GM10847 (cell line): ENCODE results near the gene TRAPPC2L.

Experiments
- POLR2A ChIP-seq: IDR thresholded peaks from 2 replicates; pipeline ENCODE4 v1.6.1; 2011; ENCODE audit not compliant: insufficient read length; ENCODE audit errors: extremely low read depth

Gene TRAPPC2L

DNA sequence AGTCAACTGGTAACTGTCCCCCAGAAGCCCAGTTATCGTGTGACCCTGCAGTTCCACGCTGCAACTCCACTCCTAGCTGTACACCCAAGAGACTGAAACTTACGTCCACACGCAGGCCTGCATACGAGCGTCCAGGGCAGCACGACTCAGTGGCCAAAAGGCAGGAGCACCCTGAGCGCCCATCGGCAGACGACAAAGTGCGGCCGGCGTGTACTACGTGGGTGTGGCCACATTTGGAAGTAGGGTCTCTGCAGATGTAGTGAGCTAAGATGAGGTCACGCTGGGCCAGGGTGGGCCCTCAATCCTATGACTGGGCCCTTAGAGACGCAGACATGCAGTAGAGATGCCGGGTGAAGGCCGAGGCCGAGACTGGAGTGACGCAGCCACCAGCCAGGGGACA lies 13.7 kb upstream of the TRAPPC2L start:
- TF ChIP-seq POLR2A, result no peak

DNA sequence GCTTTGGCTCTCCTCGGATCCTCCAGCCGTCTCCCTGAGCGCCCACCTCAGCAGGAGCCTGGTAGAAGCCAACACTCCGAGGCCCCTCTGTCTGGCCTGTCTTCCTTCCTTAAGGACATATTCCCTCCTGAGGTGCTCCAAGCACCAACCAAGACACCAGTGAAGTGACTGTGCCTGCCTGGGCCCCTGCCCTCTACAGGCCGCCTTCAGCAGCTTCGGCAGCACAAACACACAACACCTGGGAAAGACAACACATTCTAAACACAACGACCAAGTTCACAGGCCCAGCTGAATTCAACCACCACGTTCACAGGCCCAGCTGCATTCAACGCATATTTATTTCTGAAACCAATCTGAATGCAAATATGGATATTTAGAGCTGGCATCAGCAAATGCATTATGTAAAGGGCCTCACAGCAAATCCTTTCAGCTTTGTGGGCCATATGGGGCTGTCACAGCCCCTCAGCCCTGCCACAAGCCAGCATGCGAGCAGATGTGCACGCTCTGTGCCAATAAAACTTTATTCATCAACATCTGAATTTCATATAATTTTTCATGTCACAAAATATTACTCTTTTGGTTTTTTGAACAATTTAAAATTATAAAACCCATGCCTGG lies 12.4 kb upstream of the TRAPPC2L start:
- no peak for TF ChIP-seq POLR2A

DNA sequence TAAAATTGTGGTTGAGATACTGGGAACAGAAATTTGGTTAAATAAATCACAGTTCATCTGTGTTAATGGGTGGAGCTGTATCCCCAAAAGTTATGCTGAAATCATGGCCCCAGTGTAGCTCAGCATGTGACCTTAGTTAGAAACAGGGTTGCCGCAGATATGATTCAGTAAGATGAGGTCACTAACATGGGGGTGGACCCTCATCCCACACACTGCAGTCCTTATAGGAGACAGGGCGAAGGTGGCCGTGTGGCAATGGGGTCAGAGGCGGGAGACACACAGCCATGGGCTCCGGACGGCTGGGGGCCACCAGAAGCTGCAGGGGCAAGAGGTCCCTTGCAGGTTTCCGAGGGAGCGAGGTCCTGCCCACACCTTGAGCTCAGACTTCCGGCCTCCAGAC lies 10.8 kb upstream of the TRAPPC2L start:
- no peak for TF ChIP-seq POLR2A

DNA sequence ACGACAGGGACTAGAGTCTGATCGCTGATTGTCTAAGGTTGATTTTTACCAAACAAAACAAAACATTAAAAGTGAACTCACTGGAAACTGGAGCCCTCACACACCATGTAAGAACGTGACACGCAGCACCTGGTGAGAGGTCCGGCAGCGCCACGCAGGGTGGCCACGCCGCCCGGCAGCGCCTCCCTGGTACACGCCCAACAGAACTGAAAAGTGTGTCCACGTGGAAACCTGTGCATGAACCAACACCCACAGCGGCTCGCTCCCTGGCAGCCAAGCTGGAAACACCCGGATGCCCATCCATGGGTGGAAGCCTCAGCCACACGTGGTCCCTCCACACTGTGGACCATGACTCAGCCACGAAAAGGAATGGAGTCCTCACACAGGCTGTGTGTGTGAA lies 9.3 kb upstream of the TRAPPC2L start:
- no peak for TF ChIP-seq POLR2A

DNA sequence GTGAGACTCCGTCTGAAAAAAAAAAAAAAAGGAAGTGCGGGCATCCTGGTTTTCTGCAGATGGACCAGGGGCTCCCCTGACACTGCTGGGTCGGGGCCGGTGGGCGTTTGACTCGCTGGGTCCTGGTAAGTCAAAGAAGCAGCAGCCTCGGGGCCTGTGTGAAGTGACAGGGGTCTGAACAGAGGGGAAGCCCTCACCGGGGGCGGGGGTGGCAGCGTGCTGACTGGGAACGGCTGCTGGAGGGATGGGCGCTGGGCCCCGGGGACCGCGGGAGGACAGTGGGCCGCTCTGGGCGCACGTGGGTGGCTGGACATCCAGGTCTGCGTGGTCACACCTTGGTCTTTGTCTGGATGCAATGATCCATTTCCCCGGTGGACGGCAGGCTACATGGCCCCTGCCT lies 8.4 kb upstream of the TRAPPC2L start:
- no peak for TF ChIP-seq POLR2A

DNA sequence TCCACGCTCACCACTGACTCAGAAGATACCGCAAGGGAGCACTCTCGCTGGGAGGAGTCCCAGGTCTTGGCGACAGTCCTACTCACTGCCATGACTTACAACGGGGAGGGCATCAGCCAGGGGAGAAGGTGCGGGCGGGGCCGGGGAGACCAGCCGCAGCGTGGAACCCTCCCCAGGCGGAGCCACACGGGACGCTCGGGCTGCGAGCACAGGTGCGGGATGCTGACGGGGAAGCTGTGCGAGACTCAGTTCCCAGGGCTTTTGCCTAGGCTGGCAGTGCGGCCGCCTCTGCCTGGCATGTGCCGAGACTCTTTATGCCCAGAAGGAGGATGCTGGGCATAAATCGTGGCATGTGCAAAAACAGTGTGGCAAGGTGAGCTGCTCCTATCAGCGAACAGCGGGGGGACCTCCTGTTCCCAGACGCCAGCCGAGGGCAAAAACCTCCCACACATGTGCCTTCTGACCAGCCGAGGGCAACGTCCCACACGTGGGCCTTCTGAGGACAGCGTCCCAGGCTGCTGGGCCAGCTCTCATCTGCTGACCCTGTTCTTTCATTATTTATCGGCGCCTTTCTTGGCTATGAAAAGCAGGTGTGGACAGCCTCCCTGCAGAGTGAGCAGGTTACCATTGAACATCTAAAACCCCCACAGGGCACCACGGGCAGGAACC lies 6.3 kb upstream of the TRAPPC2L start:
- no peak for TF ChIP-seq POLR2A

DNA sequence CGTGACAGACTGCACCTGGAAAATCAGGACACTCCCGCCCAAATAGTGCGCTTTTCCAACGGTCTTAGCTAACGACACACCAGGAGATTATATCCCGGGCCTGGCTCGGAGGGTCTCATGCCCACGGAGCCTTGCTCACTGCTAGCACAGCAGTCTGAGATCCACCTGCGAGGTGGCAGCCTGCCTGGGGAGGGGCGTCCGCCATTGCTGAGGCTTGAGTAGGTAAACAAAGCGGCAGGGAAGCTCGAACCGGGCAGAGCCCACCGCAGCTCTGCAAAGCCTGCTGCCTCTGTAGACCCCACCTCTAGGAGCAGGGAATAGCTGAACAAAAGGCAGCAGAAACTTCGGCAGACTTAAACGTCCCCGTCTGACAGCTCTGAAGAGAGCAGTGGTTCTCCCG lies 5.3 kb upstream of the TRAPPC2L start:
- no peak for TF ChIP-seq POLR2A

DNA sequence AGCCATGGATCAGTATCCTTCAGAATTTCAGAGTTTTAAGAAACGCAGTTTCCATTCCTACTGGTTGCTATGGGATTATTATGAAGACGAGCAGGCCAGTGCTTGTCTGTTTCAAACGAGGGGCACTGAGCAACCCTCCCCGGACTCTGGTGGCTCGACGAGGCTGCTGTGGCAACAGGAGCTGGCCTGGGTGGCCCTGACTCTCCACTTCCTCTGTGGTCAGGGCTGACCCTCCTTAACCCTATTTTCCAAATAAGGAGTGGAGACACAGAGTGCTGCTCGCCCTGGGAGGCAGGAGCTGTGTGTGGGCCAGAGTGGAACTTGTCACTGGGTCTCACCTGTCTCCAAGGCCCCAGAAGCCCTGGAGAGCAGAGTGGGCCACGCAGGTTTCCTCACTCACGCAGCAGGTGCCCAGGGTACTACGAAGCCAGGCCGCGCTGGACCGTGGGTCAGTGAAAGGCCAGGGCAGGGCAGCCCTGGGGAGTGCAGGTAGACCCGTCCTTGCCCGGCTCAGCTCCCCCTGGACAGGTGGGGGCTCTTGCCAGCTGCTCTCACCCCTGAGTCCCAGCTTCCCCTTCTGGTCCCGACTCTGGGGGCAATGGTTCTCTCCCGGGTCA lies 3.5 kb upstream of the TRAPPC2L start:
- TF ChIP-seq POLR2A, result no peak

DNA sequence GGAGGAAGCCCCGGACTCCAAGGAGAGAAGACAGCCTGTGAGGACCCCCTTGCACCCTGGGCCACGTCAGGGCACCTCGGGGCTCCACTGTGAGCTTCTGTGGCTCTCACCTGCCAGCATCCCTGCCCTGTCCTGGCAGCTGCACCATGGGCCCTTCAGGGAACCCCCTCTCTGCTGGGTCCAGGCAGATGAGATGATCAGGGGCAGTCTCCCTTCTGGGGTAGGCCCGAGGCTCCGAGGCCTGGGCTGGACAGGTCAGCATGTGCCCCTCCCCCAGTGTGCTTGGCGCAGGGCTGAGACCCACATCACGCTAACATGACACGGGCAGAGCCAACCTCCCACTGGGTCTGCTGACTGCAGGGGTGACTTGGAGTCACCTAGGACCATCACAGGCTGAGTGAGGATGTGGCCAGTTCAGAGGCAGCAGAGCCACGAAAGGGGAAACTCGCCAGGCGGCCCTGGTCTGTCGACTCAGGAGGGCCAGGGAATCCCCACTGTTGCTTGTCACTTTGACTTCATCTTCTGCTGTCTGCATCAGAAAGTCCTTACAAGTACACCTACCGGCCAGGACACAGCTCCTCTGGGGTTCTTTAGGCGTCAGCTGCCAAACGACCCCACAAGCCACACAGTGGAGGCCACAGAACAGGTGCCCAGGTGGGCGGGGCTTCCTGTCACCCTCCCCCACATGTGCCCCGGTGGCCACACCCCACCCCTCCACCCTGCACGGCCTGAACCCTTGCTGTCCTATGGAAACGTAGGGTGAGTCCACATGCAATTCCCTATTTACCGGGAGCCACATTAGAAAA lies 2.4 kb upstream of the TRAPPC2L start:
- TF ChIP-seq POLR2A, result no peak

DNA sequence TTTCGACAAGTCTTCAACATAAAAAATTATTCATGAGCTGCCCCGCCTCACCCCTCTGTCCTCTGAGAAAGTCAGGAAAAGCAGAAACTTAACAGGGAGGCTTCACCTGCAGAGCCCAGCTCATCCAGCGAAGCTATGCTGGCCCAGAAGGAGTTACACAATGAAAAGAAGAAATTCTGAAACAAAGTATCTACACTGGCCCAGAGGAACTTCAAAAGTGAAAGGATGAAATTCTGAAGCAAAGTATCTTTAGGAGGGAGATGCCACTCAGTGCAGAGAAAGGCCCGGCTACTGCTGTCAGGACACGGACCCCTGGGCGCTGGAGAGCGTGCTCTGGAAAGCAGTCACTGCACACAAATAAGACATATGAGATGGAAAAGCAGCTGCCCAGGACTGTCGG lies 1.8 kb upstream of the TRAPPC2L start:
- TF ChIP-seq POLR2A, result no peak

DNA sequence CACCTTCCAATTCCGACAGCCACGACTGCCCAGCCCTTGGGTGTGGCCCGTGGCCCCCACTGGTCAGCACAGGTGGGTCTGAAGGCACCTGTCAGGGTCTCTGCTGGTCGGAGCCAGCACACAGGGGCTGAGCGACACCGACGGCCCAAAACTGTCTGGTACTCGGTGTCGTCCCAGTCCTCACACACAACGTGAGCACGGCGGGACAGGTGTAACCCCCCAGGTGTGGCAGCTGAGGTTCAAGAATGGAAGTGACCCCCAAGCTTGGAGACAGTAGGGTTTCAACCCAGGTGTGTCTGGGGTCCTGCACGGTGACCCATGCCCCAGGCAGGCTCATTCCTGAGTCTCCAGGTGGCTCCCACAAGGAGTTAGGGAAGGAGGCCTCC lies 1.2 kb upstream of the TRAPPC2L start:
- no peak for TF ChIP-seq POLR2A

DNA sequence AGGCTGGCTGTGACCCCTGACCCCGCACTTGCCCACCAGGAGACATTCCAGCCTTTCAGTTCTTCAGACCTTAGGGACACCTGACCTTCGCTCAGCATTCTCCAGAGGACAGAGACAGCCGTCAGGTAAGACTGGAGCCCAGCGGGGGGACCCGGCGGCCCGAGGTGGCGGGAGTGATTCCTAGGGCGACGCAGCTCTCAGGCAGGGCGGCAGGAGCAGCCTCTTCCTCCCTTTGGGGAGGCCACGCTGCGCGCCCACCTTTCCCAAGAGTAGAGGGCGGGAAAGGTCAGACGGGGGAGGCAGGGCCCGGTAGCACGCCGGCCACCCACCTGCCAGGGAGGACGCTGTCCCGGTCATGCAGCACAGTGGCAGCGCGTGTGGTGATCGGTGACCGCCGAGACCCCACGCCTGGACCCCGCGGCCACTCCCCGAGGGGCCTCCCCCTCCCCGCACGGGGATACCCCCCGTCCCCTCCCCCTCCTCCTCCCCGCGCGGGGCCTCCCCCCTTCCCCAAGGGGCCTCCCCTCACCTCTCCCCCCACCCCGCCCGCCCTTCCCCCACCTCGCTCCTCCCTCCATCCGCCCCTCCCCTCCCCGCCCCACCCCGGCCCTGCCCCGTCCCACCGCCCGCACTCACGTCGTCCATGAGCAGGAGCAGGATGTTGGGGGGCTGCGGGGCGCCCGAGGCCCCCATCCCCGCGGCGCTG lies 652 bp upstream of the TRAPPC2L start:
- no peak for TF ChIP-seq POLR2A

DNA sequence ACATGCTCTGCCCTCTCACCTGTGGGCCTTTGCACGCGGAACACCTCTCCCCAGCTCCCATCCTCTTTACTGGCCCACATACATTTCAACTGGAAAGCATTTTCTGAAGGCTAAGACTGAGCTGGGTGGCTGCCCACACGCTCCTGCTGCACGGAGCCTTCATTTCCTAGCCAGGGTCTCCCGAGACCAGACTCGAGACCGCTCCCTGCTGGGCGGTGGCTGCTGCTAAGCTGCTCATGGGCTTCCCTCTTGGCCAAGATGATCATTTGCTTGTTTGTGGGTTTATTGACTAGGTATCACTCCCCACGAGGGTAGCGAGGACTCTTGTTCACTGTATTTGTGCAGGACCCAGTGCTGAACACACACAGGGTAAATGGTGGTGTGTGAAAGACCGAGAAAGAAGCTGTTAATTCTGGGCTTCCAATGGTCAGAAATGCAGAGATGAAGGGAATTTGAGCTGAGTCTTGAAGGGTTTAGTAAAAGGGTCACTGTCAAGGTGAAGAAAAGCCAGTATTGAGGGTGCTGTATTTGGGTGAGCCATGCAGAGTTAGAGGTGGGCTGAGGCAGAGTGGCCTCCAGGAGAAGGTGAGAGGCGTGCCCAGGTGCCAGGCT lies 907 bp downstream of the TRAPPC2L start:
- TF ChIP-seq POLR2A, result no peak

DNA sequence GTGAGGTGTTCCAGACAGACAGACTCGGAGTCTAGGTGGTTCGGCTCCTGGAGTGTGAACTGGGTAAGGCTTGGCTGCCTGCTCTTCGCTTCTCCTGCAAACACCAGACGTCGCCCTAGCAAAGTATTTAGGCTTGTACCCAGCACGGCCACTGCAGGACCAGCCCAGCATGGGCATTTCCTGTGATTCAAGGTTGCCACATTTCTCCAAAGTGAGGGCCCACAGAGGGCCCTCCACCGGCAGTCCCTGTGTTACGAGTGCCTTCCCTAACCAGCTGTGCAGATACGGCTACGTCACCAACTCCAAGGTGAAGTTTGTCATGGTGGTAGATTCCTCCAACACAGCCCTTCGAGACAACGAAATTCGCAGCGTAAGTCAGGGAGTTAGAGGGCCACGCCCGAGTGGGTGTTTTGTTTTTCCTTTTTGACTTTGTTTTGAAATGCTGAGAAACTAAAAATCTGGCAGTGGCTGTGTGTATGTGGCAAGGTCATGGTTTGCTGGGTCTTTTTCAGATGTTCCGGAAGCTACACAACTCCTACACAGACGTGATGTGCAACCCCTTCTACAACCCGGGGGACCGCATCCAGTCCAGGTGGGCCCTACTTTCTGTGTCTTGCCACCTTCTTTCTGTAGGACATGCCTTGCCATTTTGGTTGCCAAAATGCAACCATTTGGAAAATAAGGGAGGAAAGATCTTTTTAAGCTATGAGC lies 2.6 kb downstream of the TRAPPC2L start:
- TF ChIP-seq POLR2A, result no peak
